Retinal pigment epithelial cell (primary cell): Measurements from ENCODE around the gene SSR1.
"Not testable (repeated sequence)": the region's sequence is repeated elsewhere in the genome, so short reads cannot be mapped to it uniquely, and the experiment has no call there.

Experiments used
- DNase-seq: peaks from one replicate; pipeline ENCODE4 v3.0.0-alpha.2; 2010; ENCODE audit warnings: low read depth
- H3K4me3 ChIP-seq: 2 replicates; pipeline ENCODE4 v1.5.1; 2011; ENCODE audit warnings: mild to moderate bottlenecking, low read length, control low read depth, moderate library complexity
- CTCF ChIP-seq: conservative IDR thresholded peaks from 2 replicates; pipeline ENCODE4 v1.5.1; 2011; ENCODE audit warnings: low read depth, low read length, control low read depth, inconsistent platforms

Gene SSR1

GRCh38 chr6:7270320-7271204 lies 42.4 kb downstream of the SSR1 start:
- DNase-seq = no peak
- no peak overlapping the region for H3K4me3 ChIP-seq
- TF ChIP-seq CTCF = no peak

DNA sequence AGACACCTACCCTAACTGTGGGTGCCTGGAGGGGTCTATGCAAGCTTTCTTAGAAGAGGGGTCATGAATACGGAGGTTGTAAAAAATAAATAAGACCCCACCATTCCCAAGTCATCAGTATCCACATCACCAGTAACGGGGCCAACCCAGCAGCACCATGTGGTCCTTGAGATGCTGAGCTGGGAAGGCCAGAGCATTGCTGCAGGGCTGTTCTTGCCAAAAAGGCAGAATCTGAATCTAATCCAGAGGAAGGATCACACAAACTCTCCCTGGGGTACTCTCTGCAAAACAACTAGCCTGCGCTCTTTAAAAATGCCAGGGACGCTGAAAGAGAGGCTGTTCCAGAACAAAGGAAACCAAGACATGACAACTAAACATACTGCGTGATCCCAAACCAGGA lies 43.2 kb downstream of the SSR1 start:
- no peak overlapping the region for H3K4me3 ChIP-seq
- no peak for TF ChIP-seq CTCF
- no peak for DNase-seq

DNA sequence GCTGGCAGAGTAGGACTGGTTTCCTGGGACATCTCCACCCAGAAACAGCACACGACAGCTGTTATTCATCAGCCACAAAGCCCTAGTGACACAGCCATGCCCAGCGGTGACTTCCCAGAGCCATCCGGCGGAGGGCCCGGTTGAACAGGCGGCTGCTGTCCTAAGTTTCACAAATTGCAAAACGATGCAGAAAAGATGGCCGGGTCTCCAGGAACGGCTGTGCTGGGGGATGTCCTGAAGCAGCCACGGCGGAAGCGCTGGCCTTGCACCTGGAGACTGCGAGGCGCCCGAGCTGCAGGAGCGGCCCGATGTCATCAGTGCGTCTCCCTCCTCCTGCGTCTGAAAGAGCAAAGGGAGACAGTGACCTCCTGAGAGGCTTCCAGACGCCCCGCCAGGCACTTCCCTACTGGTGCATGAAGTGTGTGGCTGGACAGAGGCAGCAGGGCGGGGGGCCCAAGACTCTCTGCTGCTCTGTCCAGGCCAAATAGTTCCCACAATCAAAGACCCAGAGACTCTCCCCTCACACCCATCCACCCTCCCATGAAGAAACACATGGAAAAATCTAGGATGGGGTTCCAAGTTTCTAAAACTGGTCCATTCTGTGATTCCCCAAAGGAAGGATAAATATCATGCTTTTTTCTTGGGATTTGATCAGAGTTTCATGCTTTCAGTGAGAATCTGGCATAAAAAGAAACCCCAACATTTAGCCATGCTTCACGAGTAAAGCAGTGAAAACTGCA lies 44.0 kb downstream of the SSR1 start:
- no peak for DNase-seq
- TF ChIP-seq CTCF = no peak
- no peak overlapping the region for H3K4me3 ChIP-seq

DNA sequence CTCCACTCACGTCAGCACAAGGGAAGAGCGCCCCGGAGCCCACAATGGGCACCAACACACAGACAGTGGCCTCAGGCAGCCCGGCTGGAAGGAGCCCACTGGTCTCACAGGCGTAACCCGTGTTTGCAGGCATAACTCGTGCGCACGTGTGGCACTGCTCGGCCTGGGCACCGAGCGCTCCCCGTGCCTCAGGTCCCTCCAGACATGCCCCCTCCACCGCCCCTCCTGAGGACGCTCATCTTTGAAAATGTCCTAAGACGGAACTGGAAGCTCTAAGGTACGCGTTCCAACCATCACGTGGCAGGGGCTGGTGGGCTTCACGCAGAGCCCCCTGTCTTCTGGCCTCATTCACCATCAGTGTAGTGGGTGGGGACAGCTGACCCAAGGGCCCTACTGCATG lies 44.6 kb downstream of the SSR1 start:
- no peak for DNase-seq
- TF ChIP-seq CTCF = no peak
- H3K4me3 ChIP-seq = no peak overlapping the region

DNA sequence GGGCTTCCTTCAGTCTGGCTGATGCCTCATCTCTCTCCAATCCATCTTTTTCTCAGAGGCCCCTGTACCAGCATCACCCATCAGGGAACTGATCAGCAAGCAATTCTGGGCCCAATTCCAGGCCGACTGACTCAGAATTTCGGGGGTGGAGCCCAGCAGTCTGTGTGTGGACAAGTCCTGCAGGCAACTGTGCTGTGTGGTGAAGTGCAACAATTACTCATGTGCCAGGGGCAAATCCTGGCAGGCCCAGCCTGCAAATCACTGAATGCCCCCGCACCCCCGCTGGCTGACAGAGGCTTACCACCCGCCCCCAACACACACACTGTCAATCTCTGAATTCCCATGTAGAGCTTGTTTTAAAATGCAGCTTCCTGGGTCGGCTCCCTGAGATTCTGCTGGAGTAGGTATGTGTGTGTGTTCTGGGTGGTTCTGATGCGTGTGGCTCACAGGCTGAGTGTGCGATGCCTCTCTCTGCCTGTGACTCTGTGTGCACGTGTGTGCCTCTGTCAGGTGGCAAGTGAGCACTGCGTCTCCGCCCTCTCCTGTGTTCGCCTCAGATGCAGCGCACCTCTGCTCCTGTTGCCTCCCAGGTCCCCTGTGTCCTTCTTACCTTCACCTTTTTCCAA lies 45.4 kb downstream of the SSR1 start:
- no peak overlapping the region for H3K4me3 ChIP-seq
- DNase-seq = peak; percentile 91
- no peak for TF ChIP-seq CTCF

DNA sequence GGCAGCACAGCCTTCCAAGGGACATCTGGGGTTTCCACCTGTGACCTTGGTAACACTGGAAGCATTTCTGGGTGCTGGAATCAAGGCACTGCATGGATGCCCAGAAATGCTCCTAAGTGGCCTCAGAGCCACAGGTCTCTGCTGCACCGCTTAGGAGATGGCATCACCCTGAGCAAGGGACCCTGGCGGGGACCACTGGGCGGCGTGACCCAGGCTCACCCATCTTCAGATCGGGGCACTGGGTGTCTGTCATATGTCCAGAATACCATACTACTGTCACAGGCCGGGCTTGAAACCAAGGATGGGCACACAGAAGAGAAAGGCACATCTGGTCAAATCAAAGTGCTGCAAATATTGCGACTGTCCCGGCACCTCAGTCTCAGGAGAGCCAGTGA lies 45.9 kb downstream of the SSR1 start:
- no peak overlapping the region for H3K4me3 ChIP-seq
- TF ChIP-seq CTCF = no peak
- no peak for DNase-seq

GRCh38 chr6:7265385-7265726 lies 47.6 kb downstream of the SSR1 start:
- DNase-seq = not testable (repeated sequence)

More at GRCh38 chr6:7265385-7265726, 47.6 kb downstream of the SSR1 start:
- H3K4me3 ChIP-seq = not testable (repeated sequence)
